Measurements from ENCODE around the gene LEMD3.
"Not testable (repeated sequence)": the region's sequence is repeated elsewhere in the genome, so short reads cannot be mapped to it uniquely, and the experiment has no call there.

LEMD3 gene

GRCh38 chr12:65280306-65280705 is 110.9 kb downstream of the LEMD3 start:
- no peak for DNase-seq

GRCh38 chr12:65282840-65283239 is 113.5 kb downstream of the LEMD3 start:
- no peak for DNase-seq

GRCh38 chr12:65285532-65285931 is 116.1 kb downstream of the LEMD3 start:
- DNase-seq, result not testable (repeated sequence)

GRCh38 chr12:65287426-65287825 is 118.0 kb downstream of the LEMD3 start:
- no peak for DNase-seq

DNA sequence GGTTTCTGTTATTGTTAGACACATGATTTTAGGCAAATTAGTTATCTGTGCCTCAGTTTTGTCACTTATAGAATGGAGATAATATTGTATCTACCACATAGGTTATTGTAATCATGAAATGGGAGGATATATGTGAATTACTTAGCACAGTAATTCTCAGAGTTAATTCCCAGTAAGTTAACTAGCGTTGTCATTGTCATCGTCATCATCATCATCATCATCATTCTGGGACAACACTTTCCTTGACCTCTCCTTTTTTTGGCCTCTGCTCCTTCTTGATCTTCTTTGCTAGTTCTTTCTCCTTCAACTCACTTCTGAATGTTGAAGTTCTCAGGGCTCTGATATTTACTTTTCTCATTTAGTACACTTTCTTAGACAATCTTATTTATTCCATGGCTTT is 122.9 kb downstream of the LEMD3 start:
- DNase-seq, result no peak

- no peak for DNase-seq
These were observed 124.4 kb downstream of the LEMD3 start for GRCh38 chr12:65293735-65294134.

- no peak for DNase-seq
These were observed 125.4 kb downstream of the LEMD3 start for GRCh38 chr12:65294641-65295262.

DNA sequence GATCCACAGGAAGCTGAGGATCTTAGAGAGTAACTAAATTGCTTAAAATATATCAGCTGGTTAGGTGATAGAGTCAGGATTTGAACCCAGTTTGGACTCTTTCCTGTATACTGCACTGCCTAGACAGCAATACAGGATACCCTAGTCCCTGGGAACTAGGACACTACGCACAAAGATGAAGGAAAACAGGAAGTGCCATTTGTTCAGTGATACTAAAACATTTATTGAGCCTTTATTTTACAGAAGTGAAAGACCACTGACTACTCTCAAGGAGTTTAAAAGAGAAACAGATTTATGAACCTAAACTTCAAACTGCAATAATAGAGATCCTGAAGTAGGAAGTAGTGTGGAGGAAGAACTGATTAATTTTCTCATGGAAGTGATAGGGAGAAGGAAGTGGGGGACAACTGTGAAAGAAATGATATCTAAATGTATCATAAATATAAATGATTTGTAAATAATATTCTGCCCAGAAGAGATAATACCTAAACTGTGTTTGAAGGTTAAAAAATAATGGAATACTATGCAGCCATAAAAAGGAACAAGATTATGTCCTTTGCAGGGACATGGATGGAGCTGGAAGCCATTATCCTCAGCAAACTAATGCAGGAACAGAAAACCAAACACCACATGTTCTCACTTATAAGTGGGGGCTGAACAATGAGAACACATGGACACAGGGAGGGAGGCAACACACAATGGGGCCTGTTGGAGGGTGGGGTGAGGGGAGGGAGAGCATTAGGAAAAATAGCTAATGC is 127.3 kb downstream of the LEMD3 start:
- peak; percentile 60 for DNase-seq
